ENCODE data around the gene TBC1D5.
"Not testable (repeated sequence)": the region's sequence is repeated elsewhere in the genome, so short reads cannot be mapped to it uniquely, and the experiment has no call there.

- TF ChIP-seq, protein P1, sequence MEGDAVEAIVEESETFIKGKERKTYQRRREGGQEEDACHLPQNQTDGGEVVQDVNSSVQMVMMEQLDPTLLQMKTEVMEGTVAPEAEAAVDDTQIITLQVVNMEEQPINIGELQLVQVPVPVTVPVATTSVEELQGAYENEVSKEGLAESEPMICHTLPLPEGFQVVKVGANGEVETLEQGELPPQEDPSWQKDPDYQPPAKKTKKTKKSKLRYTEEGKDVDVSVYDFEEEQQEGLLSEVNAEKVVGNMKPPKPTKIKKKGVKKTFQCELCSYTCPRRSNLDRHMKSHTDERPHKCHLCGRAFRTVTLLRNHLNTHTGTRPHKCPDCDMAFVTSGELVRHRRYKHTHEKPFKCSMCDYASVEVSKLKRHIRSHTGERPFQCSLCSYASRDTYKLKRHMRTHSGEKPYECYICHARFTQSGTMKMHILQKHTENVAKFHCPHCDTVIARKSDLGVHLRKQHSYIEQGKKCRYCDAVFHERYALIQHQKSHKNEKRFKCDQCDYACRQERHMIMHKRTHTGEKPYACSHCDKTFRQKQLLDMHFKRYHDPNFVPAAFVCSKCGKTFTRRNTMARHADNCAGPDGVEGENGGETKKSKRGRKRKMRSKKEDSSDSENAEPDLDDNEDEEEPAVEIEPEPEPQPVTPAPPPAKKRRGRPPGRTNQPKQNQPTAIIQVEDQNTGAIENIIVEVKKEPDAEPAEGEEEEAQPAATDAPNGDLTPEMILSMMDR (IDR thresholded peaks at IDR 0.05; ENCODE audit: low read depth, low read length): not testable (repeated sequence)
- not testable (repeated sequence) for TF ChIP-seq POLR2A (IDR thresholded peaks at IDR 0.05; ENCODE audit: extremely low read depth, insufficient read length); MAX (IDR thresholded peaks at IDR 0.05; ENCODE audit: low read depth, low read length)
Measured at GRCh38 chr3:17635675-17636074, 106.8 kb downstream of the TBC1D5 start.

All from NB4 (cell line).